ENCODE results near the gene KDM5A. TPM values are rescaled to one million over a fixed set of nuclear protein-coding genes. Genes with fewer than 3 reads are reported as not detected.

KDM5A gene
- total and polyA plus RNA-seq, 12 donors = 5.5 to 104 (median 58.3) TPM

DNA sequence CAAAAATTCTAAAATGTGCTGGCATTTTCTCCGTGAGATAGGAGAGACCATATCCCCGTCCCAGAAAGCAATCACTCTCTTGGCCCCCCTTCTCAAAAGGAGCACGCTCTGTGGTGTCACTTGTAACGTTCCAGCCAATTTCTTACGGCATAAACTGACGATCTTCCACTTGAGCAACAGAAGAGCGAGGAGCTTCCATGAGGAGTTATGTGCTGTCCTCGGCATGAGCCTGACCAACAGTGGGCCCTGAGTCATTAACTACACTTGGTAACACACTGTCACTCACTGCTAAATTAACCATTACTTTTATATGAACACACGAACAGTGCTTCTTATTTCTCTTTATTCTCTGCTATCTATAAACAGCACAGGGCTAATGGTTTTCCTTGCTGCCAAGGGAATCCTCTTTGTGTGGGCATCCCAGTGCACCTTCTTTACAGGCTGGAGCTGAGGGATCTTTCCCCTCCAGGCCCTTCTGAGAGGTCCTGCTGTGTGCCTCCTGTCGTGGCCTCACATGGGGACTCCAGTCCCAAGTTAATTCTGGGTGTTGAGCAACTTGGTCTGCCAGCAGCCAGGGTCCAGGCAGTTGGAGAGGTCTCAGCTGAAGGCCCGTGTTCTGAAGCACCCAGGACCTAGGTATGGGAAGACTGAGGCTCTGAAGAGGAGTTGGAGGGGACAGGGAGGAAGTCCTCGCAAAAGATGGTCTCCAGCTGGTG is 135.8 kb downstream of the KDM5A start:
- DNase-seq = no peak
- H3K4me3 ChIP-seq = no peak overlapping the region
- intact Hi-C loops (cut with DNase I) = no loop called here
- H3K4me1 ChIP-seq (replicated peaks in 1 of 2) = no peaks in the 10 kb centered on the region
- no peak overlapping the region for H3K27ac ChIP-seq
- TF ChIP-seq, protein P1, sequence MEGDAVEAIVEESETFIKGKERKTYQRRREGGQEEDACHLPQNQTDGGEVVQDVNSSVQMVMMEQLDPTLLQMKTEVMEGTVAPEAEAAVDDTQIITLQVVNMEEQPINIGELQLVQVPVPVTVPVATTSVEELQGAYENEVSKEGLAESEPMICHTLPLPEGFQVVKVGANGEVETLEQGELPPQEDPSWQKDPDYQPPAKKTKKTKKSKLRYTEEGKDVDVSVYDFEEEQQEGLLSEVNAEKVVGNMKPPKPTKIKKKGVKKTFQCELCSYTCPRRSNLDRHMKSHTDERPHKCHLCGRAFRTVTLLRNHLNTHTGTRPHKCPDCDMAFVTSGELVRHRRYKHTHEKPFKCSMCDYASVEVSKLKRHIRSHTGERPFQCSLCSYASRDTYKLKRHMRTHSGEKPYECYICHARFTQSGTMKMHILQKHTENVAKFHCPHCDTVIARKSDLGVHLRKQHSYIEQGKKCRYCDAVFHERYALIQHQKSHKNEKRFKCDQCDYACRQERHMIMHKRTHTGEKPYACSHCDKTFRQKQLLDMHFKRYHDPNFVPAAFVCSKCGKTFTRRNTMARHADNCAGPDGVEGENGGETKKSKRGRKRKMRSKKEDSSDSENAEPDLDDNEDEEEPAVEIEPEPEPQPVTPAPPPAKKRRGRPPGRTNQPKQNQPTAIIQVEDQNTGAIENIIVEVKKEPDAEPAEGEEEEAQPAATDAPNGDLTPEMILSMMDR (IDR thresholded peaks at IDR 0.05) = no peak
- TF ChIP-seq POLR2A (IDR thresholded peaks at IDR 0.05) = no peak
- peaks cover 0 to under 1% (median 0%) of the 10 kb centered on the region in 3 donors for H3K9me3 ChIP-seq (replicated peaks in 1 of 3)
- peaks cover 7% of the 10 kb centered on the region for H3K27me3 ChIP-seq
- WGBS, 4 donors = 79 to 85% (median 83%) methylated on average over 11 to 12 of the region's 12 CpGs
- H3K36me3 ChIP-seq (replicated peaks in 1 of 2) = no peaks in the 10 kb centered on the region

DNA sequence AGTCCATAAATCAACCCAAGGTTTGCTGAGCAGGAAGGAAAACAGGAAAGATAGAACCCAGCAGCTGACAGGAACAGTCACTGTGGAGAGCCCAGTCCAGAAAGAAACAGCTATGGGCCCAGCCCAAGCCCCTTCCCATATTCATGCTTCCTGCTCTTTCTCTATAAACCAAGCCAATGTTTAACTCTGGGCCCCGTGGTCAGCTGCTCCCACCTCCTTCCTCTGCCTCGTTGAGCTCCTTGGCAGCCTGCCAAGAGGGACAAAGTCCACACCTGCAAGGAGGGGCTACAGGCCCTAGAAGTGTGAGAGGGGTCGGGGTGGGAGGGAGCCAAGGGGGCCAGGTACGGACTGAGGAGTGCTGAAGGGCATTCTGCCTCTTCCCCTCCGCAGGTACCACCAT is 136.5 kb downstream of the KDM5A start:
- peaks cover 0 to 6% (median 4%) of the 10 kb centered on the region in 3 donors for H3K9me3 ChIP-seq (replicated peaks in 1 of 3)
- WGBS, 4 donors = 9 to 59% (median 48%) methylated on average over 2 to 5 of the region's 5 CpGs
- intact Hi-C loops (cut with DNase I) = no loop called here
- H3K36me3 ChIP-seq (replicated peaks in 1 of 2) = no peaks in the 10 kb centered on the region
- no peak for DNase-seq
- H3K4me3 ChIP-seq = no peak overlapping the region
- no peak overlapping the region for H3K27ac ChIP-seq
- no peak for TF ChIP-seq POLR2A (IDR thresholded peaks at IDR 0.05)
- TF ChIP-seq, protein P1 (IDR thresholded peaks at IDR 0.05) = no peak
- H3K4me1 ChIP-seq (replicated peaks in 1 of 2) = no peaks in the 10 kb centered on the region
- H3K27me3 ChIP-seq = peaks cover 7% of the 10 kb centered on the region

DNA sequence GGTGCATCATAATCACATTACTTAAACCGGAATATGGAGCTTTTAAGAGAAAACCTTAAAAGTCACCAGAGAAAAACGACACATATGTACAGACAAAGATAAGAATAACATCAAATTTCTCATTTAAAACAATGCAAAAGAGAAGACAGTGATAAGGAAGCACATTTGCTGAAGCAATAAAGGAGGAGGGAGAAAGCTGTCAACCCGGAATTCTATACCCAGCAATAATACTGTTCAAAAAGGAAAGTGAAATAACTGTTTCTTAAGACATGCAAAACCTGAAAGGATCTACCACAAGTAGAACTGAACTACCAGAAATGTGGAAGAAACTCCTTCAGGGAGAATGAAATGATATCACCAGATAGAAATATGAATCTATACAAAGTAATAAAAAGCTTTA is 141.8 kb downstream of the KDM5A start:
- Histone ChIP-seq H3K36me3 (replicated peaks in 1 of 2) (no peaks in the 10 kb centered on the region), H3K4me3 (no peak overlapping the region), H3K27ac (no peak overlapping the region), H3K4me1 (replicated peaks in 1 of 2) (no peaks in the 10 kb centered on the region), H3K9me3 (replicated peaks in 1 of 3) (peaks cover 0 to 7% (median 4%) of the 10 kb centered on the region in 3 donors), H3K27me3 (no peaks in the 10 kb centered on the region)
- 86 to 90% (median 87%) methylated on average over 3 of the region's 3 CpGs for WGBS, 4 donors
- intact Hi-C loops (cut with DNase I) = no loop called here
- TF ChIP-seq, protein P1 (IDR thresholded peaks at IDR 0.05) = no peak
- TF ChIP-seq POLR2A (IDR thresholded peaks at IDR 0.05) = no peak
- DNase-seq = no peak

DNA sequence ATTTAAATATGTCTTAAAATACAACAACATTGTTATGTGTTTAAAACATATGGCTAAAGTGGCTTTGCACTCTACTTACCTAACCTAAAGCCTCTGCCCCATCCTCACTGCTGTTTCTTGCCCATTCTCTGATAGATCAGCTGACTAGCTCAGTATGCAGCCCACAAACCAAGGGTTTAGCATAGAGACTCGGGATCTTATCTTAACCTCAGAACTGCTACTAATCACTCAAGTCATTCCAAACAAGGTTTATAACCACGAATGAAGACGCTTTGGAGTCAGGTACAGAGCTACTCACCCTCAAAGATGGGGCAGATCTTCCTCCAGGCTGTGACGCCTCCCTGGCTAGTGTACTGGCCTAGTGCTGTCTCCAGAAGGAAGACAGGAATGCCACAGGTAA is 145.7 kb downstream of the KDM5A start:
- intact Hi-C loops (cut with DNase I) = no loop called here
- 49 to 63% (median 55%) methylated on average over 4 of the region's 4 CpGs for WGBS, 4 donors
- Histone ChIP-seq H3K27ac (no peak overlapping the region), H3K9me3 (replicated peaks in 1 of 3) (peaks cover 0 to 7% (median 4%) of the 10 kb centered on the region in 3 donors), H3K36me3 (replicated peaks in 1 of 2) (no peaks in the 10 kb centered on the region), H3K4me3 (no peak overlapping the region), H3K27me3 (no peaks in the 10 kb centered on the region), H3K4me1 (replicated peaks in 1 of 2) (no peaks in the 10 kb centered on the region)
- DNase-seq = no peak
- TF ChIP-seq, protein P1 (IDR thresholded peaks at IDR 0.05) = no peak
- TF ChIP-seq POLR2A (IDR thresholded peaks at IDR 0.05) = no peak

Data from adrenal gland (tissue), 12 donors.